ENCODE data around the gene NDC1. TPM values are rescaled to one million over a fixed set of nuclear protein-coding genes. Genes with fewer than 3 reads are reported as not detected.

The NDC1 gene
- total RNA-seq, 1 donor from 2014 or later: 40.9 TPM

GRCh38 chr1:53810497-53810896 lies 27.6 kb downstream of the NDC1 start:
- TF ChIP-seq, protein P1, sequence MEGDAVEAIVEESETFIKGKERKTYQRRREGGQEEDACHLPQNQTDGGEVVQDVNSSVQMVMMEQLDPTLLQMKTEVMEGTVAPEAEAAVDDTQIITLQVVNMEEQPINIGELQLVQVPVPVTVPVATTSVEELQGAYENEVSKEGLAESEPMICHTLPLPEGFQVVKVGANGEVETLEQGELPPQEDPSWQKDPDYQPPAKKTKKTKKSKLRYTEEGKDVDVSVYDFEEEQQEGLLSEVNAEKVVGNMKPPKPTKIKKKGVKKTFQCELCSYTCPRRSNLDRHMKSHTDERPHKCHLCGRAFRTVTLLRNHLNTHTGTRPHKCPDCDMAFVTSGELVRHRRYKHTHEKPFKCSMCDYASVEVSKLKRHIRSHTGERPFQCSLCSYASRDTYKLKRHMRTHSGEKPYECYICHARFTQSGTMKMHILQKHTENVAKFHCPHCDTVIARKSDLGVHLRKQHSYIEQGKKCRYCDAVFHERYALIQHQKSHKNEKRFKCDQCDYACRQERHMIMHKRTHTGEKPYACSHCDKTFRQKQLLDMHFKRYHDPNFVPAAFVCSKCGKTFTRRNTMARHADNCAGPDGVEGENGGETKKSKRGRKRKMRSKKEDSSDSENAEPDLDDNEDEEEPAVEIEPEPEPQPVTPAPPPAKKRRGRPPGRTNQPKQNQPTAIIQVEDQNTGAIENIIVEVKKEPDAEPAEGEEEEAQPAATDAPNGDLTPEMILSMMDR (conservative IDR thresholded peaks at IDR 0.05; ENCODE audit: low read depth, low read length): no peak
- no peak for DNase-seq (ENCODE audit: low read depth)
- no peak overlapping the region for H3K4me3 ChIP-seq (ENCODE audit: low read depth, low read length)

DNA sequence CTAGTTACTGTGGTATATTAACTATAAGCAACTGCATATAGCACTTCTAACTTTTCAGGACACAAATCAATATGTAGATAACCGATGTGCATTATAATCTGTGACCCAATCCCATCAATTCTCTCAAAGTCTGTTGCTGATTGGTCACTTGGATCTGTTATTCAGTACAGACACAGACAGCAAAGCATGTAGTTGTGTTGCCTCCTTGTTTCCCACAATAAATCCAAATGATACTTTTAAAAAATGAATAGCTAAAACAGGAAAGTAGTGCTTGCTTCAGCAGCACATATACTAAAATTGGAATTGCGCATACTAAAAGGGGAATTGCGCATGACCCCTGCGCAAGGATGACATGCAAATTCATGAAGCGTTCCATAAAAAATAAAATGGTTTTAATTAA lies 28.1 kb downstream of the NDC1 start:
- no peak for DNase-seq (ENCODE audit: low read depth)
- H3K4me3 ChIP-seq (ENCODE audit: low read depth, low read length): no peak overlapping the region
- TF ChIP-seq, protein P1 (conservative IDR thresholded peaks at IDR 0.05; ENCODE audit: low read depth, low read length): no peak

GRCh38 chr1:53807916-53808315 lies 30.2 kb downstream of the NDC1 start:
- DNase-seq (ENCODE audit: low read depth): no peak
- TF ChIP-seq, protein P1 (conservative IDR thresholded peaks at IDR 0.05; ENCODE audit: low read depth, low read length): no peak

DNA sequence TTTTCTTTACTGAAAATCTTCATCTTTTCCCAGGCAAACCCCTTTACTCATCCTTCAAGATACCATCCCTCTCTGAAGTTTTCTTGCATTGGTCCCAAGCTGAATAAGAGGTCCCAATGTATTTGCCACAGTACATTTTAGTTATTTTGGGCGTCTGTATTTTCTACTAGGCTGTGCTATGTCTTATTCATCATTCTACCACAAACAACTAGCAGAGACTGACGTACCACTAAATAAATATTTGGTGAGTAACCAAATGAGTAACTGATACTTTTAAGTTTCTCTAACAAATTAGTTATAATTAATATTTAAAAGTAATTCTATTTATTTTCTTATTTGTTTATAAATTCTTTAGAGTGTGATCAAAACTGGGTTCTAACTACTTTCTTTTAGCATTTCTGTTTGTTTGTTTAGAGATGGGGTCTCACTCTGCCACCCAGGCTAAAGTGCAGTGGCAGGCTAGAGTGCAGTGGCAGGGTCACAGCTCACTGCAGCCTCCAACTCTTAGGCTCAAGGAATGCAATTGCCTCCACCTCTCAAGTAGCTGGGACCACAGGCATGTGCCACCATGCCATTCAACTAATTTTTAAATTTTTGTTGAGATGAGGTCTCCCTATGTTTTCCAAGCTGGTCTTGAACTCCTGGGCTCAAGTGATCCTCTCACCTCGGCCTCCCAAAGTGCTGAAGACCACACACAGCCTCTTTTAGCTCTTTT lies 33.1 kb downstream of the NDC1 start:
- H3K4me3 ChIP-seq (ENCODE audit: low read depth, low read length): no peak overlapping the region
- TF ChIP-seq, protein P1 (conservative IDR thresholded peaks at IDR 0.05; ENCODE audit: low read depth, low read length): no peak

More at GRCh38 chr1:53807916-53808315, 30.2 kb downstream of the NDC1 start:
- H3K4me3 ChIP-seq (ENCODE audit: low read depth, low read length): no peak overlapping the region

GRCh38 chr1:53804181-53804580 lies 33.9 kb downstream of the NDC1 start:
- DNase-seq (ENCODE audit: low read depth): no peak
- TF ChIP-seq, protein P1 (conservative IDR thresholded peaks at IDR 0.05; ENCODE audit: low read depth, low read length): no peak

More for the DNA sequence above, 33.1 kb downstream of the NDC1 start:
- DNase-seq (ENCODE audit: low read depth): no peak

DNA sequence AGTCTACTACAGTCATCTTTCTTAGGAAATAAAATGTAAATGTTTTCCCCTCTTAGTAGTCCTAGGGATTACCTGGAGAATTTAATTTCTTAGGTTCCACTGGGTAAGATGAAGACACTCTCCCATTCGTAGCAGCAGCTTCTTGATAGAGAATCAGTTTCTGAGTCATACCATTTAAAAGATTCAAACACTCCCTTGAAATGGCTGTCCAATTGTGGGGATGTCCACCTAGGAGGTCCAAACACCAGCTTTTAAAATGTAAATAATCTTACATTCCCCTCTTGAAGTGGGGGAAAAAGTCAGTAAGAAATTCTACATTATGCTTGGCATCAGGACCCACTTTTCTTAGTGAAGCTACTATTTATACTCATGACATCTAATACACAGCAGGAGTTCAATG lies 37.5 kb downstream of the NDC1 start:
- TF ChIP-seq, protein P1 (conservative IDR thresholded peaks at IDR 0.05; ENCODE audit: low read depth, low read length): no peak
- no peak overlapping the region for H3K4me3 ChIP-seq (ENCODE audit: low read depth, low read length)
- no peak for DNase-seq (ENCODE audit: low read depth)

More at GRCh38 chr1:53804181-53804580, 33.9 kb downstream of the NDC1 start:
- H3K4me3 ChIP-seq (ENCODE audit: low read depth, low read length): no peak overlapping the region

GRCh38 chr1:53799141-53799540 lies 39.0 kb downstream of the NDC1 start:
- TF ChIP-seq, protein P1 (conservative IDR thresholded peaks at IDR 0.05; ENCODE audit: low read depth, low read length): no peak
- DNase-seq (ENCODE audit: low read depth): no peak
- H3K4me3 ChIP-seq (ENCODE audit: low read depth, low read length): no peak overlapping the region
